Lung (tissue), 16 donors: ENCODE data around the gene TBC1D10A. TPM values are rescaled to one million over a fixed set of nuclear protein-coding genes. Genes with fewer than 3 reads are reported as not detected.

Experiments
- ATAC-seq: fragments of 200-7000 bp; cut with Tn5 transposase; one replicate; pipeline ENCODE4 v1.9.1; 2020; ENCODE audit warnings: moderate number of reproducible peaks; ENCODE audit not compliant: insufficient read depth, low FRiP score
- DNase-seq, 3 donors: peaks; one replicate each; pipeline ENCODE4 v3.0.0-alpha.2; 2013 to 2017
- H3K27ac ChIP-seq, 2 donors: one replicate each; pipeline ENCODE4 v1.5.1; 2013; ENCODE audit warnings: mild to moderate bottlenecking in 2 of 2, moderate library complexity in 2 of 2, control low read depth in 1 of 2, inconsistent platforms in 1 of 2, low read depth in 1 of 2, low read length in 1 of 2
- H3K27me3 ChIP-seq, 3 donors: one replicate each; pipeline ENCODE4 v1.5.1; 2013; ENCODE audit warnings: low read length in 2 of 3; ENCODE audit not compliant: control insufficient read depth in 3 of 3, insufficient read depth in 3 of 3
- H3K36me3 ChIP-seq, 4 donors: one replicate each; pipeline ENCODE4 v1.5.1; 2013; ENCODE audit warnings: low read length in 4 of 4, mild to moderate bottlenecking in 1 of 4, moderate library complexity in 1 of 4; ENCODE audit not compliant: control insufficient read depth in 4 of 4, insufficient read depth in 4 of 4
- H3K4me1 ChIP-seq, 5 donors: one replicate each; pipeline ENCODE4 v1.5.1; 2013; ENCODE audit warnings: low read length in 5 of 5, mild to moderate bottlenecking in 2 of 5, moderate library complexity in 1 of 5; ENCODE audit not compliant: control insufficient read depth in 5 of 5, insufficient read depth in 5 of 5
- H3K4me3 ChIP-seq: one replicate; pipeline ENCODE4 v1.5.1; 2013; ENCODE audit warnings: mild to moderate bottlenecking, control low read depth, moderate library complexity
- H3K9ac ChIP-seq, 2 donors: one replicate each; pipeline ENCODE4 v1.5.1; 2013; ENCODE audit warnings: low read length in 2 of 2, control low read depth in 1 of 2; ENCODE audit not compliant: insufficient read depth in 1 of 2
- H3K9me3 ChIP-seq, 4 donors: one replicate each; pipeline ENCODE4 v1.5.1; 2013; ENCODE audit warnings: low read length in 3 of 4, mild to moderate bottlenecking in 1 of 4, moderate library complexity in 1 of 4; ENCODE audit not compliant: control insufficient read depth in 4 of 4, insufficient read depth in 3 of 4
- CTCF ChIP-seq: IDR thresholded peaks from 2 replicates; pipeline ENCODE4 v1.5.1; 2012; ENCODE audit warnings: mild to moderate bottlenecking; ENCODE audit errors: control extremely low read depth, extremely low read depth
- WGBS, 2 donors: extraction: QIAGEN DNeasy Blood & Tissue Kit; methylation state at CpG; one replicate each; pipeline ENCODE4 v1.1.7; 2013; 5-methylcytosine and 5-hydroxymethylcytosine counted together
- long read RNA-seq, 5 donors: transcript quantifications; one replicate each; lab custom pipeline, GENCODE V29; 2026
- polyA plus RNA-seq, 2 donors: library from polyadenylated mRNA; stranded (reverse); fragments of 200-250 nt; gene quantifications; one replicate each; pipeline ENCODE4 v1.2.1, GENCODE V29; 2013
- total RNA-seq, 2 donors: library from RNA; depleted of rRNA in 1 of 2; stranded (reverse); fragments of >200 nt in 1 of 2; gene quantifications; one replicate each; pipeline ENCODE4 v1.2.1, GENCODE V29; 2014 to 2021
- donor health status: control.
- donor health status: control.
- donor health status: Bipolar disorder and iron deficiency.
- donor health status: healthy.
- donor health status: DM: yes; HTN: yes; CAD: no.

TBC1D10A gene
- 10 to 100 TPM; 25.9 to 36.4 TPM for total RNA-seq
- 10 to 100 TPM; 15.0 to 27.3 TPM for polyA plus RNA-seq
- long read RNA-seq, donor 1, transcript TBC1D10A-201 (9 exons, 2,077 nt) = major isoform, 6 of 6 reads
- long read RNA-seq, donor 1, partial matches to known transcripts = 0 of 6 reads
- long read RNA-seq, donor 1, other reads (novel, unspliced or antisense) = 0 of 6 reads
- long read RNA-seq, donor 2, partial matches to known transcripts = 0 of 1 reads
- long read RNA-seq, donor 2, other reads (novel, unspliced or antisense) = 0 of 1 reads
- long read RNA-seq, donor 3, partial matches to known transcripts = 0 of 4 reads
- long read RNA-seq, donor 3, other reads (novel, unspliced or antisense) = 0 of 4 reads
- long read RNA-seq, donor 4 = 0 reads
- long read RNA-seq, donor 5, transcript TBC1D10A-201 (9 exons, 2,077 nt) = major isoform, 10 of 11 reads
- long read RNA-seq, donor 5, partial matches to known transcripts = 0 of 11 reads
- long read RNA-seq, donor 5, other reads (novel, unspliced or antisense) = 0 of 11 reads

GRCh38 chr22:30326706-30327362, at the start of gene TBC1D10A:
Gene TBC1D10A (minus strand): TSS chr22:30326941. CDS start chr22:30326881, 60 bp downstream.
- peaks cover 11 to 29% (median 18%) of the 10 kb centered on the region in 5 donors for H3K4me1 ChIP-seq
- TF ChIP-seq CTCF = no peak
- WGBS, 2 donors = 0 to 1% methylated on average over 56 to 69 of the region's 69 CpGs
- ATAC-seq = peak; percentile 96
- DNase-seq = peak; percentile 88 to 96 (median 92)
- peaks cover 0 to 8% (median 3%) of the 10 kb centered on the region in 4 donors for H3K36me3 ChIP-seq
- H3K9ac ChIP-seq = peak within 1 kb of the TSS; percentile 52 to 66
- H3K9me3 ChIP-seq = no peaks in the 10 kb centered on the region
- no peaks in the 10 kb centered on the region for H3K27me3 ChIP-seq
- peak within 1 kb of the TSS; percentile 75 for H3K4me3 ChIP-seq
- H3K27ac ChIP-seq = peak within 1 kb of the TSS; percentile 79 to 86

- Histone ChIP-seq H3K27me3 (no peaks in the 10 kb centered on the region), H3K36me3 (peaks cover 0 to 17% (median 6%) of the 10 kb centered on the region in 4 donors), H3K27ac (no peak overlapping the region), H3K4me1 (peaks cover 0 to 2% (median 0%) of the 10 kb centered on the region in 5 donors), H3K9me3 (no peaks in the 10 kb centered on the region), H3K4me3 (no peak overlapping the region), H3K9ac (no peak overlapping the region)
- DNase-seq = no peak
- no peak for TF ChIP-seq CTCF
- whole genome bisulfite sequencing, 2 donors = 93 to 97% methylated on average over 13 of the region's 13 CpGs
- no peak for ATAC-seq
Measured at GRCh38 chr22:30375312-30375849, 48.6 kb upstream of the TBC1D10A start.

GRCh38 chr22:30373331-30374325, 46.9 kb upstream of the TBC1D10A start:
- no peak overlapping the region for H3K4me3 ChIP-seq
- H3K36me3 ChIP-seq = peaks cover 0 to 8% (median 4%) of the 10 kb centered on the region in 4 donors
- no peaks in the 10 kb centered on the region for H3K9me3 ChIP-seq
- no peak for DNase-seq
- H3K9ac ChIP-seq = no peak overlapping the region
- WGBS, 2 donors = 86 to 90% methylated on average over 33 of the region's 33 CpGs
- ATAC-seq = no peak
- no peaks in the 10 kb centered on the region for H3K27me3 ChIP-seq
- no peak for TF ChIP-seq CTCF
- H3K27ac ChIP-seq = no peak overlapping the region
- peaks cover 0 to 2% (median 0%) of the 10 kb centered on the region in 5 donors for H3K4me1 ChIP-seq
